Natural killer cell (primary cell): ENCODE measurements around the gene NBPF1. TPM values are rescaled to one million over a fixed set of nuclear protein-coding genes. Genes with fewer than 3 reads are reported as not detected.
"Not testable (repeated sequence)": the region's sequence is repeated elsewhere in the genome, so short reads cannot be mapped to it uniquely, and the experiment has no call there.

ENCODE experiments used
- ATAC-seq, 3 donors: fragments of 150-1000 bp in 2 of 3; fragments of 200-7000 bp in 1 of 3; cut with Tn5 transposase; 1 replicate in 1 of 3; 2 replicates in 2 of 3; pipeline ENCODE4 v1.10.0; 2021; ENCODE audit warnings: mild to moderate bottlenecking in 2 of 3, moderate library complexity in 2 of 3
- DNase-seq, 2 donors: peaks; one replicate each; pipeline versions ENCODE4 v3.0.0 to v3.0.0-alpha.2; 2013 to 2021; ENCODE audit warnings: mixed read lengths in 1 of 2
- H3K27ac ChIP-seq: one replicate; pipeline ENCODE4 v1.5.1; 2013; ENCODE audit warnings: mild to moderate bottlenecking, low read length
- H3K27me3 ChIP-seq: one replicate; pipeline ENCODE4 v1.6.1; 2013; ENCODE audit warnings: low read length; ENCODE audit not compliant: control insufficient read depth, insufficient read depth
- H3K36me3 ChIP-seq: one replicate; pipeline ENCODE4 v1.6.1; 2013; ENCODE audit warnings: low read length; ENCODE audit not compliant: control insufficient read depth, insufficient read depth
- H3K4me1 ChIP-seq: one replicate; pipeline ENCODE4 v1.6.1; 2013; ENCODE audit warnings: low read length; ENCODE audit not compliant: control insufficient read depth, insufficient read depth
- H3K4me3 ChIP-seq: one replicate; pipeline ENCODE4 v1.5.1; 2013; ENCODE audit warnings: low read length
- H3K9me3 ChIP-seq: one replicate; pipeline ENCODE4 v1.6.1; 2013; ENCODE audit warnings: low read length; ENCODE audit not compliant: control insufficient read depth, insufficient read depth
- H3K27ac Mint-ChIP-seq, 2 donors: one replicate each; pipeline ENCODE4 v1.8.0; 2022; ENCODE audit warnings: mild to moderate bottlenecking in 2 of 2, mixed read lengths in 2 of 2, moderate library complexity in 1 of 2
- H3K27me3 Mint-ChIP-seq, 2 donors: one replicate each; pipeline ENCODE4 v1.8.0; 2022; ENCODE audit warnings: low read depth in 2 of 2, mixed read lengths in 2 of 2
- H3K36me3 Mint-ChIP-seq: one replicate; pipeline ENCODE4 v1.8.0; 2022; ENCODE audit warnings: mixed read lengths
- H3K4me1 Mint-ChIP-seq, 2 donors: one replicate each; pipeline ENCODE4 v1.8.0; 2022; ENCODE audit warnings: mixed read lengths in 2 of 2
- H3K4me3 Mint-ChIP-seq: one replicate; pipeline ENCODE4 v1.8.0; 2022; ENCODE audit warnings: mild to moderate bottlenecking, moderate library complexity, mixed read lengths
- H3K9me3 Mint-ChIP-seq, 2 donors: one replicate each; pipeline ENCODE4 v1.8.0; 2022; ENCODE audit warnings: mixed read lengths in 2 of 2
- CTCF ChIP-seq: fragments of 200-600 bp; IDR thresholded peaks from one replicate; pipeline ENCODE4 v1.8.0; 2022; ENCODE audit warnings: antibody characterized with exemption
- whole genome bisulfite sequencing: methylation state at CpG from one replicate; pipeline ENCODE4 v1.1.7; 2013; ENCODE audit warnings: missing lambda C conversion rate; ENCODE audit not compliant: insufficient coverage; 5-methylcytosine and 5-hydroxymethylcytosine counted together
- intact Hi-C: fragments of 100-400 bp; cut with micrococcal nuclease; formaldehyde crosslinking; loops from one replicate; pipeline ENCODE4 v1.14.2; 2022
- total RNA-seq, 4 donors: library from RNA; stranded (reverse); fragments of 120-200 nt in 1 of 4; gene quantifications; one replicate each; pipeline versions ENCODE4 v1.2.3 to v1.2.4, GENCODE V29; 2013 to 2022

Gene NBPF1
- total RNA-seq, 3 donors from 2014 or later (not counting 1 experiment from before 2014, with no cell fraction given) = 18.4 to 26.0 (median 22.8) TPM

GRCh38 chr1:16614361-16615252 is 1.2 kb upstream of the NBPF1 start:
- no peak overlapping the region for H3K27ac Mint-ChIP-seq
- intact Hi-C loops = no loop called here

GRCh38 chr1:16612332-16613172 is 812 bp downstream of the NBPF1 start:
- H3K4me1 Mint-ChIP-seq = no peaks in the 10 kb centered on the region
- DNase-seq (peak in 1 of 2 donors; percentile 64), ATAC-seq (no peak)
- intact Hi-C loops = no loop called here
- no peaks in the 10 kb centered on the region for H3K27me3 Mint-ChIP-seq
- Histone ChIP-seq H3K27ac (no peak overlapping the region), H3K9me3 (no peaks in the 10 kb centered on the region), H3K4me3 (peak overlapping the region; percentile 44), H3K27me3 (no peaks in the 10 kb centered on the region), H3K4me1 (peaks cover 22% of the 10 kb centered on the region), H3K36me3 (peaks cover 2% of the 10 kb centered on the region)
- WGBS = 8% methylated on average over 31 of the region's 31 CpGs
- no peak for TF ChIP-seq CTCF
- no peaks in the 10 kb centered on the region for H3K9me3 Mint-ChIP-seq
- no peaks in the 10 kb centered on the region for H3K36me3 Mint-ChIP-seq
- H3K27ac Mint-ChIP-seq = no peak overlapping the region
- no peak overlapping the region for H3K4me3 Mint-ChIP-seq

More at GRCh38 chr1:16614361-16615252, 1.2 kb upstream of the NBPF1 start:
- H3K9me3 ChIP-seq = no peaks in the 10 kb centered on the region
- no peak for TF ChIP-seq CTCF
- peaks cover 8% of the 10 kb centered on the region for H3K36me3 ChIP-seq
- H3K4me3 Mint-ChIP-seq = no peak overlapping the region
- WGBS = 67% methylated on average over 11 of the region's 11 CpGs
- no peak overlapping the region for H3K4me3 ChIP-seq
- no peaks in the 10 kb centered on the region for H3K36me3 Mint-ChIP-seq
- no peaks in the 10 kb centered on the region for H3K27me3 ChIP-seq
- H3K4me1 Mint-ChIP-seq = no peaks in the 10 kb centered on the region
- H3K27me3 Mint-ChIP-seq = no peaks in the 10 kb centered on the region
- H3K9me3 Mint-ChIP-seq = no peaks in the 10 kb centered on the region
- no peak overlapping the region for H3K27ac ChIP-seq
- H3K4me1 ChIP-seq = peaks cover 22% of the 10 kb centered on the region
- DNase-seq (no peak), ATAC-seq (no peak)

- not testable (repeated sequence) for H3K27me3 Mint-ChIP-seq, H3K4me3 Mint-ChIP-seq, H3K9me3 ChIP-seq, H3K27me3 ChIP-seq, ATAC-seq, H3K36me3 Mint-ChIP-seq, H3K9me3 Mint-ChIP-seq, H3K27ac ChIP-seq, DNase-seq, H3K4me1 Mint-ChIP-seq, H3K27ac Mint-ChIP-seq, H3K36me3 ChIP-seq, H3K4me3 ChIP-seq
- H3K4me1 ChIP-seq = peaks cover 22% of the 10 kb centered on the region
- 96% methylated on average over 8 of the region's 8 CpGs for WGBS
- intact Hi-C loops = loop anchor here (2.0 kb wide), 1 partner anchor 13 kb away; no protein-coding TSS in a partner anchor
Observed at GRCh38 chr1:16611981-16612331, 1.4 kb downstream of the NBPF1 start.

- intact Hi-C loops = loop anchor here (2.0 kb wide), 1 partner anchor 14 kb away; no protein-coding TSS in a partner anchor
Observed at GRCh38 chr1:16611164-16611563, 2.2 kb downstream of the NBPF1 start.

GRCh38 chr1:16610553-16610952 is 2.8 kb downstream of the NBPF1 start:
- DNase-seq, H3K27me3 Mint-ChIP-seq: not testable (repeated sequence)

More at GRCh38 chr1:16611164-16611563, 2.2 kb downstream of the NBPF1 start:
- not testable (repeated sequence) for H3K27me3 Mint-ChIP-seq, H3K4me3 Mint-ChIP-seq, H3K36me3 Mint-ChIP-seq, H3K36me3 ChIP-seq, H3K9me3 Mint-ChIP-seq, H3K27ac ChIP-seq, ATAC-seq, H3K27ac Mint-ChIP-seq, H3K9me3 ChIP-seq, H3K4me3 ChIP-seq, DNase-seq, H3K27me3 ChIP-seq, H3K4me1 Mint-ChIP-seq
- 92% methylated on average over 3 of the region's 4 CpGs for WGBS
- peaks cover 22% of the 10 kb centered on the region for H3K4me1 ChIP-seq

GRCh38 chr1:16609761-16610160 is 3.6 kb downstream of the NBPF1 start:
- Histone ChIP-seq H3K4me1 (peaks cover 22% of the 10 kb centered on the region), H3K36me3 (peaks cover 20% of the 10 kb centered on the region)
- WGBS = 84% methylated on average over 3 of the region's 4 CpGs
- not testable (repeated sequence) for H3K36me3 Mint-ChIP-seq, H3K27ac ChIP-seq, H3K9me3 ChIP-seq, H3K27ac Mint-ChIP-seq, H3K4me1 Mint-ChIP-seq, H3K4me3 Mint-ChIP-seq, H3K27me3 Mint-ChIP-seq, H3K9me3 Mint-ChIP-seq, H3K4me3 ChIP-seq, H3K27me3 ChIP-seq, DNase-seq, ATAC-seq
- intact Hi-C loops = loop anchor here (2.0 kb wide), 1 partner anchor 15 kb away; no protein-coding TSS in a partner anchor

More at GRCh38 chr1:16610553-16610952, 2.8 kb downstream of the NBPF1 start:
- H3K27ac ChIP-seq, H3K4me3 ChIP-seq, ATAC-seq, H3K4me1 Mint-ChIP-seq, H3K36me3 Mint-ChIP-seq, H3K9me3 Mint-ChIP-seq, H3K9me3 ChIP-seq, H3K27ac Mint-ChIP-seq, H3K4me3 Mint-ChIP-seq, H3K27me3 ChIP-seq: not testable (repeated sequence)
- Histone ChIP-seq H3K36me3 (peaks cover 15% of the 10 kb centered on the region), H3K4me1 (peaks cover 22% of the 10 kb centered on the region)
- 87% methylated on average over 5 of the region's 5 CpGs for WGBS
- intact Hi-C loops = loop anchor here (2.0 kb wide), 1 partner anchor 14 kb away; no protein-coding TSS in a partner anchor
